HG03460 (cell line): ENCODE results near the gene GNG5.
"Not testable (repeated sequence)": the region's sequence is repeated elsewhere in the genome, so short reads cannot be mapped to it uniquely, and the experiment has no call there.

Source experiments
- ATAC-seq: cut with Tn5 transposase; IDR thresholded peaks from one replicate; pipeline ENCODE4 v1.9.1; 2021; ENCODE audit not compliant: unreplicated experiment

GNG5 gene

GRCh38 chr1:84506002-84506728 lies at the start of gene GNG5, which contains the start of gene SPATA1:
TSS of gene GNG5 (minus strand) at chr1:84506581. CDS start at chr1:84506091, 490 bp downstream.
TSS of gene SPATA1 (plus strand) at chr1:84506386. CDS start at chr1:84516360, 9,974 bp downstream.
- ATAC-seq = peak; percentile 81

GRCh38 chr1:84550826-84551225 lies 44.4 kb upstream of the GNG5 start:
- ATAC-seq = no peak

- no peak for ATAC-seq
Measured at GRCh38 chr1:84541679-84542078, 35.3 kb upstream of the GNG5 start.

GRCh38 chr1:84540759-84541158 lies 34.4 kb upstream of the GNG5 start:
- ATAC-seq = no peak

GRCh38 chr1:84539972-84540371 lies 33.6 kb upstream of the GNG5 start:
- no peak for ATAC-seq

GRCh38 chr1:84538599-84538998 lies 32.2 kb upstream of the GNG5 start:
- ATAC-seq = peak; percentile 79

GRCh38 chr1:84525779-84526178 lies 19.4 kb upstream of the GNG5 start:
- no peak for ATAC-seq

GRCh38 chr1:84524590-84524989 lies 18.2 kb upstream of the GNG5 start:
- ATAC-seq = no peak

- no peak for ATAC-seq
Measured at GRCh38 chr1:84510668-84511067, 4.3 kb upstream of the GNG5 start.

GRCh38 chr1:84510165-84510564 lies 3.8 kb upstream of the GNG5 start:
- ATAC-seq = no peak

- no peak for ATAC-seq
Measured at GRCh38 chr1:84509029-84509428, 2.6 kb upstream of the GNG5 start.

GRCh38 chr1:84508510-84508909 lies 2.1 kb upstream of the GNG5 start:
- ATAC-seq = no peak

- ATAC-seq = not testable (repeated sequence)
Measured at GRCh38 chr1:84507887-84508286, 1.5 kb upstream of the GNG5 start.

- no peak for ATAC-seq
Measured at GRCh38 chr1:84506729-84507453, 510 bp upstream of the GNG5 start.

- ATAC-seq = peak; percentile 31
Measured at GRCh38 chr1:84505493-84506001, 834 bp downstream of the GNG5 start.

GRCh38 chr1:84504580-84505492 lies 1.5 kb downstream of the GNG5 start:
- no peak for ATAC-seq

GRCh38 chr1:84502927-84503326 lies 3.5 kb downstream of the GNG5 start:
- no peak for ATAC-seq

- no peak for ATAC-seq
Measured at GRCh38 chr1:84497631-84498275, 8.6 kb downstream of the GNG5 start.

- ATAC-seq = no peak
Measured at GRCh38 chr1:84496498-84496897, 9.9 kb downstream of the GNG5 start.

GRCh38 chr1:84493747-84494146 lies 12.6 kb downstream of the GNG5 start:
- ATAC-seq = no peak

- no peak for ATAC-seq
Measured at GRCh38 chr1:84492726-84493125, 13.7 kb downstream of the GNG5 start.
